Renal cortex interstitium (tissue), 11 donors: ENCODE measurements around the gene CIC. TPM values are rescaled to one million over a fixed set of nuclear protein-coding genes. Genes with fewer than 3 reads are reported as not detected.

Experiments
- DNase-seq, 11 donors: peaks; one replicate each; pipeline ENCODE4 v3.0.0-alpha.2; 2013; ENCODE audit warnings: low read depth in 9 of 11, low spot score in 4 of 11; ENCODE audit errors: extremely low read depth in 1 of 11
- polyA plus RNA-seq, 3 donors: library from polyadenylated mRNA; unstranded; fragments of 120-200 nt; gene quantifications; one replicate each; pipeline ENCODE4 v1.2.1, GENCODE V29; 2013; ENCODE audit not compliant: insufficient read length in 3 of 3

The CIC gene
- polyA plus RNA-seq, 3 donors, result 44.2 to 67.5 (median 62.6) TPM

DNA sequence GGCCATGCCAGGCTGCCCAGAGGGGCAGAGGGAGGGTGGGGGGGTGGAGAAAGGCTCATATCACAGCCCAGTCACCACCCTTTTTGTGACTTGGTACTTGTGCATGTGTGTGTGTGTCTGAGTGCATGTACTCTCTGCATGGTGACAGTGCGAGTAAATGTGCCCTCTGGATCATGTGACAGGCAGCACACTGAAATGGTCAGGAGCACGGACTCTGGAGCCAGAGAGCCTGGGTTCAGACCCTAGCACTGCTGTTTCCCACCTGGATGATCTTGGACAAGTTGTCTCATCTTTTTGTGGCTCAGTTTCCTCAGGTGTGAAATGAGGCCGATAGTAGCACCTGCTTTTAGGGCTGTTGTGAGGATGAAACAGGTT is 2.0 kb downstream of the CIC start:
- no peak for DNase-seq

DNA sequence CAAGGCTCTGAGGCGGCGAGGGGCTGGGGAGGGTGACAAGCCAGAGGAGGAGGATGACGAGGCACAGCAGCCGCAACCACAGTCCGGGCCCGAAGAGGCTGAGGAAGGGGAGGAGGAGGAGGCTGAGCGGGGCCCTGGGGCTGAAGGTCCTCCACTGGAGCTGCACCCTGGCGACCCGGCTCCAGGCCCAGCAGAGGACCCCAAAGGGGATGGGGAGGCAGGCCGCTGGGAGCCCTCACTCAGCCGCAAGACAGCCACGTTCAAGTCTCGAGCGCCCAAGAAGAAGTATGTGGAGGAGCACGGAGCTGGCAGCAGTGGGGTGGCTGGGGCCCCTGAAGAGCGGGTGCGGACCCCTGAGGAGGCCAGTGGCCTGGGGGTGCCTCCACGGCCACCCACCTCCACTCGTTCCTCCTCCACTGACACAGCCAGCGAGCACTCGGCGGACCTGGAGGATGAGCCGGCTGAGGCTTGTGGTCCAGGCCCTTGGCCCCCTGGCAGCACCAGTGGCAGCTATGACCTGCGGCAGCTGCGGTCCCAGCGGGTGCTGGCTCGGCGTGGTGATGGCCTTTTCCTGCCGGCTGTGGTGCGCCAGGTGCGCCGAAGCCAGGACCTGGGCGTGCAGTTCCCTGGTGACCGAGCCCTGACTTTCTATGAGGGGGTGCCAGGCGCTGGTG is 2.9 kb downstream of the CIC start:
- DNase-seq, result no peak

DNA sequence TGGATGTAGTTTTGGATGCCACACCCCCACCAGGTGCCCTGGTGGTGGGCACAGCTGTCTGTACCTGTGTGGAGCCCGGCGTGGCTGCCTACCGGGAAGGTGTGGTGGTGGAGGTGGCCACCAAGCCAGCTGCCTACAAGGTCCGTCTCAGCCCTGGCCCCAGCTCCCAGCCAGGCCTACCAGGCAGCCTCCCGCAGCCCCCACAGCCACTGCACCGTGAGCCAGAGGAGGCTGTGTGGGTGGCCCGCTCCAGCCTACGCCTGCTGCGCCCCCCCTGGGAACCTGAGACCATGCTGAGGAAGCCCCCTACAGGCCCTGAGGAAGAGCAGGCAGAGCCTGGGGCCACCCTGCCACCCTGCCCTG is 3.5 kb downstream of the CIC start:
- no peak for DNase-seq

DNA sequence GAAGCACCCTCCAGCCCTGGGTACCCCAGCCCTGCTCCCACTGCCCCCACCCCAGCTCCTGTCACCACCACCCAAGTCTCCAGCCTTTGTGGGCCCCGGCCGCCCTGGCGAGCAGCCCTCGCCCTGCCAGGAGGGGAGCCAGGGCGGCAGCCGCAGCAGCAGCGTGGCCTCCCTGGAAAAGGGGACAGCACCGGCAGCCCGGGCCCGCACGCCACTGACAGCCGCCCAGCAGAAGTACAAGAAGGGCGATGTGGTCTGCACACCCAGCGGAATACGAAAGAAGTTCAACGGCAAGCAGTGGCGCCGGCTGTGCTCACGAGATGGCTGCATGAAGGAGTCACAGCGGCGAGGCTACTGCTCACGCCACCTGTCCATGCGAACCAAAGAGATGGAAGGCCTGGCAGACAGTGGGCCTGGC is 3.9 kb downstream of the CIC start:
- DNase-seq, result no peak

DNA sequence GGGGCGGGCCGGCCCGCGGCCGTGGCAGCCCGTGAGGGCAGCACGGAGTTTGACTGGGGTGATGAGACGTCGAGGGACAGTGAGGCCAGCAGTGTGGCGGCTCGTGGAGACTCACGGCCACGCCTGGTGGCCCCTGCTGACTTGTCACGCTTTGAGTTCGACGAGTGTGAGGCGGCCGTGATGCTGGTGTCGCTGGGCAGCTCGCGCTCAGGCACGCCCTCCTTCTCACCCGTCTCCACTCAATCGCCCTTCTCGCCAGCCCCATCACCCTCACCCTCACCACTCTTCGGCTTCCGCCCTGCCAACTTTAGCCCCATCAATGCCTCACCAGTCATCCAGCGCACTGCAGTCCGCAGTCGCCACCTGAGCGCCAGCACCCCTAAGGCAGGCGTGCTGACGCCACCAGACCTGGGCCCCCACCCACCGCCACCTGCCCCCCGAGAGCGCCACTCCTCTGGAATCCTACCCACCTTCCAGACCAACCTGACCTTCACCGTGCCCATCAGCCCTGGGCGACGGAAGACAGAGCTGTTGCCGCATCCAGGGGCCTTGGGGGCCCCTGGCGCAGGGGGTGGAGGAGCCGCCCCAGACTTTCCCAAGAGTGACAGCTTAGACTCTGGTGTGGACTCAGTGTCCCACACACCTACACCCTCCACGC is 4.5 kb downstream of the CIC start:
- DNase-seq, result no peak

DNA sequence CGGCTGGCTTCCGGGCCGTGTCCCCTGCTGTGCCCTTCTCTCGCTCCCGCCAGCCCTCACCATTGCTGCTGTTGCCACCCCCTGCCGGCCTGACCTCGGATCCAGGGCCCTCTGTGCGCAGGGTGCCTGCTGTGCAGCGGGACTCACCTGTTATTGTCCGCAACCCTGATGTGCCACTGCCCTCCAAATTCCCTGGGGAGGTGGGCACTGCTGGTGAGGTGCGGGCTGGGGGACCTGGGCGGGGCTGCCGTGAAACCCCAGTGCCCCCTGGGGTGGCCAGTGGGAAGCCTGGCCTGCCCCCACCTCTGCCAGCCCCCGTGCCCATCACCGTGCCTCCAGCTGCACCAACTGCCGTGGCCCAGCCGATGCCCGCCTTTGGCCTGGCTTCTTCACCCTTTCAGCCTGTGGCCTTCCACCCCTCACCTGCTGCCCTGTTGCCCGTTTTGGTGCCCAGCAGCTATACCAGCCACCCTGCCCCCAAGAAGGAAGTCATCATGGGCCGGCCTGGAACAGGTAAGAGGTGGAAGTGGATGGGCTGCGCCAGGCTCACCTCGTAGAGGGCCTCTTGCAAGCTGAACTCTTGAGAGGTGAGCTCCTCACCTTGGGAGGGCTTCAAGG is 5.1 kb downstream of the CIC start:
- no peak for DNase-seq

DNA sequence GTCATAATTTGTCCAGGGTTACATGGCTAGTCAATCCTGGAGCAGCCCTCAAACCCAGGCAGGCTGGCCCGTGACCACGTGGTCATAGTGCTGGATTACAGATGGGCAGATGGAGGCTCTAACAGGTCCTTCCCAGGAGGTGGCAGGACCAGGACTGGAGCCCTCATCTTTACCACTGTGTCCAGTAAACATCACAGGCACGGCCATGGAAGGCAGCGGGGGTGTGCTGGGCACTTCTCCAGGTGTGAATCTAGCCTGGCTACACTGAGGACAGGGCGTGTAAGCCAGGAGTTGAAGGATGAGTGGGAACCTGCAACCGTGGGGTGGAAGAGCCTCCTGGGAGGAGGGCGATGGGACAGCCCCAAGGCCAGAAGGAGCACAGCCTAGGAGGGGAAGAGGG is 6.1 kb downstream of the CIC start:
- DNase-seq, result no peak

DNA sequence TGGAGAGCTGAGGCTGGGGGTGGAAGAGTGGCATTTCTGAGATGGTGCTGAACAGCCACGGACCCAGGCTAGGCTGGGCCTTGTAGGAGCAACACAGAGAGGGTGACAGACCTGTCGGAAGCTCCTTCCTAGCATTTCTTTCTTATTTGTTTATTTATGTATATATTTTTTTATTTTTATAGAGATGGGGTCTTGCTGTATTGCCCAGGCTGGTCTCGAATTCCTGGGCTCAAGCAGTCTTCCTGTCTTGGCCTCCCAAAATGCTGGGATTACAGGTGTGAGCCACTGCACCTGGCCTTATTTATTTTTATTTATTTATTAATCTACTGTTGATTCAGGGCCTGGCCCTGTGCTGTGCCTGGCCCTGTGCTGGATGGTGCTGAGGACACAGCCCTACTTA is 6.5 kb downstream of the CIC start:
- DNase-seq, result no peak

DNA sequence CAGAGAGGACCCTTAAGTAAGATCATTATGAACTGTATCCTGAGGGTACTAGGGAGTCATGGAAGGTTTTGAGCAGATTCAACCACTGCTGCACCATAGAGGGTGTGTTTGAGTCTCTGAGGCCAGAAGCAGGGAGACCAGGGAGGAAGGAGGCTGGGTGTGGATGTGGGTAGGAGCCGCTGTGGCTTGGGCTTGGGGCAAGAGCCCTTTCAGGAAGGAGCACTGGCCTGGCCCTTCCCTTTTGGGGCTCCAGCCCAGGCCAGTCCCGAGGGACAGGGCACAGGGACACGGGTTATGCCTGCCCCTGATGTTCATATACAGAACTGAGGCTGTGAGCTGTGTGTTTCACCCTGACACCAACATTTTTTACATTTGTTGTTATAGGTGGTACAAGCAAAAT is 7.2 kb downstream of the CIC start:
- DNase-seq, result no peak

DNA sequence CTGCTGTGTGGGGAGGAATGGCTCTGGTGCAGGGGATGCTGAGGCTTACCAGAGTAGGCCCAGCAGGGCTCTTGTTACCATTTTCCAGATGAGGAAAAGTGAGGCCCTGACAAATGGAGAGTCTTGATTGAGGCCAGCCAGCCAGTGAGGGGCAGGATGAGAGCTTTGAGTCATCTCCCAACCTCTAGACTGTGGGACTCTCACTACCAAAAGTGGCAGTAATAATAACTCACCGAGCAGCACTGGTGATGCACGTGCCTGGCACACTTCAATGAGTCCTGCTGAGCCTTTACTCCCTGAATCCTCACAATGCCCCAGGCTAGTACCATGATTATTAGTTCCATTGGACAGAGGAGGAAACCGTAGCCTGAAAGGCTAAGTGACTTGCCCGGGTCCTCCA is 7.8 kb downstream of the CIC start:
- DNase-seq, result no peak

DNA sequence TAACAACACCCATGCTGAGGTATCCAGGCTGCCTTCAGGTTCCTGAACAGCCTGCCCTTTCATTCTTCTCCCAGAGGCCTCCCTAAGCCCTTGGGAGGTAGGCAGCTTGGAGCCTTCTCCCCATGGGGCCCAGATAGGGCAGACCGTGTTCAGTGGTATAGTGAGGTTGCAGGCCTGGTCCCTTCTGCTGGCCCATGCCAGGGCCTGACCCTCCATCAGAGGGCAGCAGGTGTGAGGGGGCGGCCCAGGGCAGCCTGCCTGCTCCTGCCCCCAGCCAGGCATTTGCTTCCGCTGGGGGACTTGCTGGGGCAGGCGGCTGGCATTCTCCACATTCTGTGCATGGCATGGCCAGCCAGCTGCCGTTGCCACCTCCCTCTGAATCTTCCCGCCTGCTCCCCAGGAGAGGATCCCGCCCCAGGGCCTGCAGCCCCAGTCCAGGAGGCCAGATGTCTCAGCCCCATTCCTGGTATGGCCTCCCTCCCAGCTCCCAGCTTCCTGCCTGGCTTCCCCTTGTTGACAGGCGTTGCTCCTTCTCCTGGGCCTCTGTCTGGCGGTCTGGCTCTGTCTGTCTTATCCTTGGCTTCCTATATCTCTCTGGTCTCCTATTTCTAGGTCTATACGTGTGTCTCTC is 8.9 kb downstream of the CIC start:
- DNase-seq, result no peak

DNA sequence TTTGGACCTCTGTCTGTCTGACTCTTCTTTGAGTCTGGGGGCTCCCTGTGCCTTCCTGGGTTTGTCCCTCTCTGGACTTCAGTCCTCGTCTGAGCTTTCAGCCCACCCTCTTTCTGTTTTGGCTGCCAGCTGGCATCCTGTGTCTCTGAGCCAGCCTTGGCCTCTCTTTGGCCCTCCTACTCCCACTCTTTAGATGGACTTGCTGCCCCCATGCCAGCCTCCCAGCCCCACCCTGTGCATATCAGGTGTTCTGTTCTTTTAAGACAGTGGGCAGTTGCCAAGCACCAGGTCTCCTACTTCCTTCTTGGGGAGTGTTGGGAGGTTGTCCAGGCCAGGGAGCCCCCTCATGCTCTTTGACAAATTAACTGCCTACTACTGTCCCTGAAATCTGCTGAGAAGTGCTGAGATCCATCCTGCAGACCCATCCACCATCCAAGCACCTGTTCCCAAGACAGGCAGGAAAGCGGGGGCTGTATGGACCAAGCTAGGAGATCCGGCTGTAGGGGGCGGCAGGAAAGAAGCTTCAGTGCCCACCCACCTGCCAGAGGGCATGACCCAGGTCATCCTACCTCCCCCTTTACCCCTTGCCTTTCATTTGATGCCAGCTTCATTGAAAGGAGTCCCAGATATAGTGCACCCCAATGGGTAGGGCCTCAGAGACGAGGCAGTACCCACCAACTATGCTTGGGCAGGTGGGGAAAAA is 9.6 kb downstream of the CIC start:
- DNase-seq, result no peak

DNA sequence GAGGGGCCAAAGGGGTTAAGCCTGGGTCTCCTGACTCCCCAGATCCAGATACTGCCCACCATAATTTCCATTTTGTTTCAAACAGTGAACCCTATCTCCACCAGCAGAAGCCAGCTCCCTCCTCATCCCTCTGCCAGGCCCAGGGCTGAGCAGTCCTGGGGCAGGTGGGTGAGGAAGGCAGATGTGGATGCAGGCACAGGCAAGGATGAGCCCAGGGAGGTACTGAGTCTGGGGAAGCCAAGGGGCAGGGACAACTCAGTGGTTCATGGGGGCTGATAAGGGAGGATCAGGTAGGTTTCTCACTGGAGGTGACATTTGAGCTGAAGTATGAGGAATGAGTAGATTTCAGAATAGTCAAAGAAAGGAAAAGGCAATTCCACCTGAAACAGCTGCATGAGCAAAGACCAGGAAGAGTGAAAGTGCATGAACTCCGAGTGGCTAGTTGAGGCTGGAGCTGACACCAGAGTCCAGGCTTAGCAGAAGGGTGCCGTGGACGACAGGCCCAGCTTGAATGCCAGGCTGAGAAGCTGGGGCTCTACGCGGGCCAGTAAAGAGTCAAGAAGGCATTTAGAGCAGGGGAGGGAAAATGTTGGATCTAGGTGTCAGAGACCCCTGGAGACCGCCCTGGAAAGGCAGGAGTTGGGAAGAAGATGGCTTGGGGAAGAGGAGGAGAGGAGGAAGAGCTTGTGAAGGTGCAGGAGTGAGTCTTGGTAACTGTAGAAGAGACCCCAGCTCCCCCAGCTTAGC is 10.3 kb downstream of the CIC start:
- DNase-seq, result no peak

DNA sequence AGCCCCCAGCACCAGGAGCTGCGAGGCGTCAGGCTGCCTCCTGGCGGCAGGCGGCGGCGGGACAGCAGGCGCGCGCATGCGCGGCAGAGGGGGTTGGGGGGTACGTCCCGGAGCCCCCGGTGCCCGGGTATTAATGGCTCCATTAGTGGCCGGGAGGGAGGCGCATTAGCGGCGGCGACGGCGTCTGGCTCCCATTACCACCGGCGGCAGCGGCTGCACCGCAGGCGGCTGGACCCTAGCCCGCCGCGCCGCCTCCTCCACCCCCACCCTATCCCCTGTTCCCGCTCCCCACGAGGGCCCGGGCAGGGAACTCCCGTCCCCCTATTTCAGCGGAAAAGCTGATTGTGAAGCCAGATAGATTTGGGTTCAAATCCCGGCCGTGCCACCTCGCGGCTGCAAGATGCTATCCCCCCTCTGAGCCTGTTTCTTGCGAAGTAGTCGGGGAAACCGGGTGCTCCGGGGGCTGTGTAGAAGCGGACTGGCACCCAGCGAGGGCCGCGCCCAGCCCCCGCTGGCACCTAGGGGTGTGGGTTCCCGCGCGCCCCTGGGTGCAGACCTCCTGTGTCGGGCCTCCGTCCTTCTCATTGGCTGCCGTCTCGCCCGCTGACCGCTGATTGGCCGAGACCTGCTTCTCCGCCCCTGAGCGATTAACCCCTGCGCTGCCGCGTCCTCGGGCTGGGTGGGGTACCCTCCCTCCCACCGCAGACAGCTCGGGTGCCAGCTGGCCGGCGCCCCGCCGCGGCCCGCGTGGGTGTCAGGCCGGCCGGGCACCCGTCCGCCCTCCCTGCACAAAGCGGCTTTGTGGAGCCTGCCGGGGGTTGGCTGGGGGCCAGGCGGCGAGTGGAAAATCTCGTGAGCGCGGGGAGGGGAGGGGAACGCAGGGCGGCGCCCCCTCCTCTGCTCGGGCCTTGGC is 11.1 kb downstream of the CIC start:
- peak in 4 of 11 donors; percentile 75 to 86 (median 80) for DNase-seq

DNA sequence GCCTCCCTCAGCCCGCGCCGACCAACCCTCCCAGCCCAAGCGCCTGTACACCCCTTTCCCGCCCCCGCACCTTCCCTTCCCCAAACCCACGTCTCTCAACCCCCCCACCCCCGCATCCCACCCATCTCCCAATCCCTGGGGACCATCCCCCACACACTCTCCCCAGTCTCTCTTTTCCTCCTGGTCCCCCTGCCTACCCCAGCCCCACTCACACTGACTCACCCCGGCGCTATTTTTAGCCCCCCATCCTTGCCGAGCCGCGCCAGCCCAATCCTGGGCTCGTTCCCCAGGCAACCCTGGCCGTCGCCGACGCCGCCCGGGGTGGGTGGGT is 11.7 kb downstream of the CIC start:
- DNase-seq, result no peak

DNA sequence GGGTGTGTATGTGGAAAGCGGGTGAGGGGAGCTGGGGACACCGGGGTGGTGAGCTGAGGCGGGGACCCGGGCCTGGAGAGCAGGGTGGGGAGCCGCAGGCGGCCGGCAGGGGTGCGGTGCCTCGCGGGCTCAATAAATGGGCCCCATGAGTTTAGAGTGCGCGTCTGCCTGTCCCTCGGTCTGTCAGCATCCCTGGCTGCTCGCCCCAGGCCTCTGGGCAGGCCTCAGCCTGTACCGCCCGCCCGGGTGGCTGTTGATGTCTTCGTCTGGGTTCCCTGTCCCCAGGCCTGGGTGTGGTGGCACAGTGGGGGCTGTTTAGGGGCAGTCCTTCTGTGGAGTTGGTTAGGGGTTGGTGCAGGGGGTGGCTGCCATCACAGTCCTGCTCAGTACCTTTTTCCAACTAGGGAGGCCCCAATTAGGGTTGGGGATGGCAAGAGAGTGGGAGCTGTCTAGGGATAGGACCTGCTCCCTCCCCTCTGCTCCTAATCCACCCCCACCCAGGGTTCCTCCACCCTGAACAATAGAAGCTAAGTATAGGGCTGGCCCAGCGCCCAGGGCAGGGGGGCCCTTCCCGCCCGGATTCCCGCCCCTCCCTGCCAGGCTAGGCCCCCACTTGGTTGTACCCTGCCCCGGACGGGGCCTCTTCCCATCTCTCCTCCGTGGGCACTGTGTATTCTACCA is 12.2 kb downstream of the CIC start:
- DNase-seq, result no peak

DNA sequence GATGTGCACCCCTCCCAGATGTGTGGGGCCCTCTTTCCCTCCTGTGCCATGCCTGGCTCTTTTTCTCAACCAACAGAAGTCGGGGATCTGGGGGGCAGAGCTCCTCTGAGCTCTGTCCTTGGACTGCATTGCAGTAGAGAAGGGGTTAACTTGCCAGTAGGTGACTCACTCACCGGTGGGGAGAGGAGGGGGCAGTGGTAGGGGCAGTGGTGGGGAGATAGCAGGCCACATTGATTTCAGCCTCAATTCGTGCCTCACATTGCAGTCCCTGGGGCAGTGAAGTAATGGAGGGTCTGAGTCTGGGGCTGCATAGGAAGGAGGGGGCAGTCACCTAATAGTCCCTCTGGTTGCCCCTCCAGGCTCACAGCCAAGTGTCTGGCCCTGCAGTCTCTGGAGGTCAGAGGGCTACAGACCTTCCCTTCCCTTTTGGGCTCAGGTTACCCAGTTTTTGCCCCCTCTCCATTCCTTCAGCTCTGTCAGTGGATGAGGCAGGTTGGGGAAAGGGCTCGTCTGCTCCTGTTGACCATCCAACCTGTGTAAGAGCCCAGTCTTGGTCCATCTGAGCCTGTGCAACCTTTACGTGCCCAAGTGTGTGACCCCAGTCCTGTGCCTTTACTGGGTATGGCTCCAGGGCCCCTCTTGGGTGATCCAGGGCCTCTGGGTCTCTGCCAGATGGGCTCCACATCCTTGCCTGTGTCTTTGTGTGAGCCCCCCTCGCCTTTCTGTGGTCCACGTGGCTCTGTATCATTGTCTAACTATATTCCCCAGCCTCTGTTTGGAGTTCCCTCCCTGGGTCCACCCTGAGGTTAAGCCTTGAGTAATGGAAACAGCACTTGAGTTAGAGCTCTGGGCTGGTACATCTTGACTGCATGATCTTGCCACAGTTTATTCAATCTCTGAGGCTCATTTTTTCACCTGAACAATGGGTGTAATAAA is 13.0 kb downstream of the CIC start:
- no peak for DNase-seq
